HG02610 (cell line): ENCODE measurements around the gene RNF138.
"Not testable (repeated sequence)": the region's sequence is repeated elsewhere in the genome, so short reads cannot be mapped to it uniquely, and the experiment has no call there.

ENCODE experiments used
- ATAC-seq: cut with Tn5 transposase; IDR thresholded peaks from one replicate; pipeline ENCODE4 v1.9.1; 2021; ENCODE audit warnings: mild to moderate bottlenecking, moderate library complexity; ENCODE audit not compliant: unreplicated experiment

RNF138 gene

GRCh38 chr18:32167980-32168730 is 76.5 kb downstream of the RNF138 start:
- ATAC-seq: no peak

DNA sequence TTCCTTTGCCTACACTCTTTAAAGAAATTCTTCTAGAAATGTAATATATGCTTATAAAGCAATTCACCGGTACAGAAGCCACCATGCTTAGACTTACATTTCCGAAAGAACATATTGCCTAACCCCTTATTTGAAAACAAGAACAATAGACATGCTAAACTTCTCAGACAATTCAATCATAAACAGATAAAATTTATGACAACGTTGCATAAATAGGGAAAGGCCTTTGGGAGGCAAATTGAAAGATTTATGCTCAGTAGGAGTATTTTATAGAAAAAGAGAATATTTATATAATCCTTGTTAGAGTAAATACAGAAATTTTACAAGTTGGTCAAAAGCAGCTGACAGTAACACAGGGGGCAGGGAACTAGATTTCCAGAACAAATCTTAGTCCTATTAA is 82.0 kb downstream of the RNF138 start:
- ATAC-seq: no peak

DNA sequence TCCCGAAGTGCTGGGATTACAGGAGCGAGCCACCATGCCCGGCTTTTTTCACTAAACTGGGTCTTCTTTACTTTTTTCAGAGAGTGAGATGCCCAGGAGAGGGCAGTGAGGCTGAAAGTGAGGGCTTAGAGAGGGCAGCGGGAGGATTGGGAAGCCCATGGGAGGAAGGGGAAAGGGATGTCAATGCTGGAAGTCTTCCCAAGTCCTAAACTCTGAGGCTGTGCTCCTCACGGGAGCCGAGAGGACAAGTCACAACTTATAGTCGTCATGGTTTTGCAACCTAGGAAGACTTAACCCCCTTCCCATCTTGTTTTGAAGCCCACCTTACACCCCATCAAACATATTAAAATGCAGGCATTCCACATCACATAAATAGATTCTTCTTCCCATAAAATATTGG is 83.0 kb downstream of the RNF138 start:
- ATAC-seq: no peak

GRCh38 chr18:32175265-32175664 is 83.6 kb downstream of the RNF138 start:
- ATAC-seq: no peak

GRCh38 chr18:32176745-32177144 is 85.1 kb downstream of the RNF138 start:
- ATAC-seq: not testable (repeated sequence)

DNA sequence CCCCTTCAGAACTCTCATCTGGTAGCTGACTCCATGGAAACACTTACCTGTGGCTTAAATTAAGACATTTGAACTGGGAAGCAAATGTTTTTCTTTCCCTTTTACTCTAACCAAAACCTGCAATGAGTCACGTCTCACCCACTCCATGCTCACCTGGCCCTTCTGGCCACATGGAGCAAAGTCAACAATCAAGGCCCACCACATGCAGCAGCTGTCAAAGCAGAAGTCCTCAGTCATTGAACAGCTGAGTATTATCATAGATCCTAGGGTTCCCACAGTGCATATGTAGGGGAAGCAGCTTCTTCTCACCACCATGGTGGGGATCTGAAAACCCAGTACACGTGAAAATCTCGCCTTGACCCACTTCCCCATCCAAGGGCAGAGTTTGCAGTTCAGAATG is 85.9 kb downstream of the RNF138 start:
- no peak for ATAC-seq
